HepG2 (cell line): ENCODE results near the gene SFT2D1. TPM values are rescaled to one million over a fixed set of nuclear protein-coding genes. Genes with fewer than 3 reads are reported as not detected.

Experiments used
- ATF1 ChIP-seq: IDR thresholded peaks from 2 replicates; pipeline ENCODE4 v1.6.1; 2016; ENCODE audit warnings: mild to moderate bottlenecking, control low read depth
- DNMT1 ChIP-seq: sonication (generic); formaldehyde crosslinking; IDR thresholded peaks from 2 replicates; pipeline ENCODE4 v1.5.1; 2020; ENCODE audit warnings: mild to moderate bottlenecking, missing genetic modification reagents
- ELF3 ChIP-seq: IDR thresholded peaks from 2 replicates; pipeline ENCODE4 v1.6.1; 2016; ENCODE audit warnings: missing genetic modification reagents, missing compliant biosample characterization
- ETV5 ChIP-seq: IDR thresholded peaks from 2 replicates; pipeline ENCODE4 v1.6.1; 2018; ENCODE audit warnings: missing biosample characterization, missing genetic modification reagents, inconsistent platforms, borderline replicate concordance
- GTF2F1 ChIP-seq: fragments of 150-350 bp; IDR thresholded peaks from 2 replicates; pipeline ENCODE4 v1.6.1; 2014; ENCODE audit warnings: low read length
- HNF1A ChIP-seq, 2 experiments: sonication (generic) in 1 of 2; formaldehyde crosslinking in 1 of 2; IDR thresholded peaks; 2 replicates each; pipeline versions ENCODE4 v1.4.0 to v1.6.1; 2016 to 2020; ENCODE audit warnings: borderline replicate concordance in 1 of 2, low read depth in 1 of 2, mild to moderate bottlenecking in 1 of 2, missing genetic modification reagents in 1 of 2
- JDP2 ChIP-seq: sonication (generic); formaldehyde crosslinking; IDR thresholded peaks from 2 replicates; pipeline ENCODE4 v1.8.1; 2022; ENCODE audit warnings: missing genetic modification reagents, borderline replicate concordance
- MEF2D ChIP-seq: sonication (generic); formaldehyde crosslinking; IDR thresholded peaks from 2 replicates; pipeline ENCODE4 v1.5.1; 2020; ENCODE audit warnings: mild to moderate bottlenecking, missing genetic modification reagents
- MNT ChIP-seq: fragments of 450-650 bp; IDR thresholded peaks from 2 replicates; pipeline ENCODE4 v1.6.1; 2016
- NBN ChIP-seq: fragments of 450-650 bp; conservative IDR thresholded peaks from 2 replicates; pipeline ENCODE4 v1.6.1; 2017
- NONO ChIP-seq, 2 experiments: fragments of 450-650 bp in 1 of 2; sonication (generic) in 1 of 2; formaldehyde crosslinking in 1 of 2; IDR thresholded peaks in 1 of 2; conservative IDR thresholded peaks in 1 of 2; 2 replicates each; pipeline versions ENCODE4 v1.6.1 to v1.8.0; 2017 to 2022; ENCODE audit warnings: mild to moderate bottlenecking in 1 of 2, missing genetic modification reagents in 1 of 2, moderate library complexity in 1 of 2
- PCBP2 ChIP-seq: fragments of 200-400 bp; formaldehyde crosslinking; optimal IDR thresholded peaks from 2 replicates; pipeline ENCODE3; 2018; ENCODE audit warnings: low read length, low read depth; ENCODE audit not compliant: poor library complexity, severe bottlenecking
- PRPF4 ChIP-seq: fragments of 200-400 bp; formaldehyde crosslinking; IDR thresholded peaks from 2 replicates; pipeline ENCODE4 v1.6.1; 2016; ENCODE audit warnings: low read length, low read depth; ENCODE audit not compliant: poor library complexity, severe bottlenecking
- SMC3 ChIP-seq: IDR thresholded peaks from 2 replicates; pipeline ENCODE4 v1.6.1; 2011; ENCODE audit warnings: low read length, improper control_type of control experiment
- TBP ChIP-seq: sonication (generic); formaldehyde crosslinking; IDR thresholded peaks from 2 replicates; pipeline ENCODE4 v1.5.0; 2020; ENCODE audit warnings: missing genetic modification reagents
- ZKSCAN1 ChIP-seq: fragments of 150-350 bp; IDR thresholded peaks from 2 replicates; pipeline ENCODE4 v1.6.1; 2014; ENCODE audit warnings: low read length
- ZNF17 ChIP-seq: sonication (generic); formaldehyde crosslinking; IDR thresholded peaks from 2 replicates; pipeline ENCODE4 v1.5.0; 2020; ENCODE audit warnings: mild to moderate bottlenecking, missing genetic modification reagents
- ZNF557 ChIP-seq: sonication (generic); formaldehyde crosslinking; IDR thresholded peaks from 2 replicates; pipeline ENCODE4 v1.4.0; 2020; ENCODE audit warnings: missing genetic modification reagents
- ZNF572 ChIP-seq: sonication (generic); formaldehyde crosslinking; IDR thresholded peaks from 2 replicates; pipeline ENCODE4 v1.5.1; 2020; ENCODE audit warnings: mild to moderate bottlenecking, missing genetic modification reagents
- polyA plus RNA-seq, 8 experiments: library from polyadenylated mRNA; depleted of rRNA in 3 of 8; stranded (reverse) in 7 of 8; unstranded in 1 of 8; fragments of >200 nt; fragmentation: Illumina TruSeq in 4 of 8; extraction: Trizol in 4 of 8; gene quantifications; 2 replicates each; pipeline versions ENCODE4 v1.2.1 to v1.2.3, GENCODE V29; 2011 to 2016; ENCODE audit warnings: low read depth in 4 of 8, missing spikeins in 1 of 8, mixed read lengths in 1 of 8; ENCODE audit not compliant: insufficient read depth in 1 of 8
- total RNA-seq, 5 experiments: library from RNA; depleted of rRNA; stranded (reverse); fragments of >200 nt; fragmentation: Illumina TruSeq; extraction: Trizol; gene quantifications; 2 replicates each; pipeline ENCODE4 v1.2.3, GENCODE V29; 2016; ENCODE audit warnings: low read depth in 1 of 5
- TF ChIP-seq, protein P1 (sequence below): sonication (generic); formaldehyde crosslinking; IDR thresholded peaks from 2 replicates; pipeline ENCODE4 v1.8.0; 2022; ENCODE audit warnings: missing genetic modification reagents, mild to moderate bottlenecking, borderline replicate concordance
- TF ChIP-seq, protein P2 (sequence below): sonication (generic); formaldehyde crosslinking; IDR thresholded peaks from 2 replicates; pipeline ENCODE4 v1.4.0; 2020; ENCODE audit warnings: low read depth, mild to moderate bottlenecking, missing genetic modification reagents

SFT2D1 gene
- total and polyA plus RNA-seq, 2 of the 13 experiments (the other 11 are each of a cell fraction or from before 2014, with no cell fraction given): 115 to 147 TPM

DNA sequence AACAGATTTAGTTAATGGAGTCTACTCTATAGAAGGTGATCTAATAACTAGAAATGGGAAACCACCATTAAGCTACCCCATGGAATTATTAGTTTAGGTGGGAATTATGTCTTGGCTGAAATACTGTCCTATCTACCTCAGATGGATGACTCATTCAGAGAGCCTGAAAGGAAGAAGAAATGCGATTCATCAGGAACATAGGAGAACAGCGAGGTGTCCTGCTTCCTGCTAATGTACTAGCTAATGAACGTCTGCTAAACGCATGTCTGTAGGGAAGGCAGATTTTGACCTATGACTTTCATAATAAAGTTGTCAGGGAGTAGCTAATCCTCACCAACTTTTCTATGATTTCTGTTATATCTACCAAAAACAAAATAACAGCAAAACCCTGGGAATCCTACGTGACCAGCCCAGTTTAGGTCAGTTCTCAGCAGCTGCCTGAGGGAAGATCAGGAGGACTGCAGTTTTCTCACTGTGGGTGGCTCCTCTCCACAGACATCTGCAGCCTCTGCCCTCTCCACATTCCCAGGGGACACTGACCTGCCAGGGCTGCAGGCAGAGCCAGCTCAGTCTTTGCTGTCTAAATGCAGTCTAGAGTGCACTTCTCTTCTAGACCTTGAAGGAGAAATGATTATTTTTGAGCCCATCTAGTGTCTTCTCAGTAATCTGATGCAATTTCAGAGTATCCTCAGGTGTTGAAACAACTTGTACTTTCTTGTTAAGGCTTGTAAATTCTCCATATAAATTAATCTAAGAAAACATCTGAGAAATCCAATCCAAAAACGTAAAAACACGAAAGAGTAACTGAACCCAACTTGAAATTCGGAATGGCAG, 18.1 kb upstream of the SFT2D1 start (continued):
- no peak for TF ChIP-seq PCBP2
- no peak for TF ChIP-seq ATF1
- TF ChIP-seq HNF1A (IDR thresholded peaks at IDR 0.05; ENCODE audit: low read depth): no peak
- no peak for TF ChIP-seq HNF1A (CRISPR knock-in tag; IDR thresholded peaks at IDR 0.05; ENCODE audit: borderline replicate concordance)
- no peak for TF ChIP-seq MEF2D (CRISPR knock-in tag)
- no peak for TF ChIP-seq ZNF572 (CRISPR knock-in tag)
- no peak for TF ChIP-seq SMC3
- TF ChIP-seq DNMT1 (CRISPR knock-in tag): no peak
- TF ChIP-seq, protein P1, sequence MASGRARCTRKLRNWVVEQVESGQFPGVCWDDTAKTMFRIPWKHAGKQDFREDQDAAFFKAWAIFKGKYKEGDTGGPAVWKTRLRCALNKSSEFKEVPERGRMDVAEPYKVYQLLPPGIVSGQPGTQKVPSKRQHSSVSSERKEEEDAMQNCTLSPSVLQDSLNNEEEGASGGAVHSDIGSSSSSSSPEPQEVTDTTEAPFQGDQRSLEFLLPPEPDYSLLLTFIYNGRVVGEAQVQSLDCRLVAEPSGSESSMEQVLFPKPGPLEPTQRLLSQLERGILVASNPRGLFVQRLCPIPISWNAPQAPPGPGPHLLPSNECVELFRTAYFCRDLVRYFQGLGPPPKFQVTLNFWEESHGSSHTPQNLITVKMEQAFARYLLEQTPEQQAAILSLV (CRISPR knock-in tag): no peak
- no peak for TF ChIP-seq ZKSCAN1
- TF ChIP-seq, protein P2, sequence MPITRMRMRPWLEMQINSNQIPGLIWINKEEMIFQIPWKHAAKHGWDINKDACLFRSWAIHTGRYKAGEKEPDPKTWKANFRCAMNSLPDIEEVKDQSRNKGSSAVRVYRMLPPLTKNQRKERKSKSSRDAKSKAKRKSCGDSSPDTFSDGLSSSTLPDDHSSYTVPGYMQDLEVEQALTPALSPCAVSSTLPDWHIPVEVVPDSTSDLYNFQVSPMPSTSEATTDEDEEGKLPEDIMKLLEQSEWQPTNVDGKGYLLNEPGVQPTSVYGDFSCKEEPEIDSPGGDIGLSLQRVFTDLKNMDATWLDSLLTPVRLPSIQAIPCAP: no peak
- no peak for TF ChIP-seq NONO (IDR thresholded peaks at IDR 0.05)
- TF ChIP-seq NONO (CRISPR knock-in tag; conservative IDR thresholded peaks at IDR 0.05): no peak
- no peak for TF ChIP-seq MNT
- no peak for TF ChIP-seq ZNF557
- 0 out of 2 replicates have a peak, but pooled peaks have one; percentile 4 for TF ChIP-seq GTF2F1
- no peak for TF ChIP-seq ETV5 (CRISPR knock-in tag)
- TF ChIP-seq ELF3 (CRISPR knock-in tag): peak; percentile 67
- TF ChIP-seq PRPF4: no peak
- TF ChIP-seq NBN: no peak
- TF ChIP-seq ZNF17: peak; percentile 34; the same call in 1 of the 2 replicates
- TF ChIP-seq JDP2 (CRISPR knock-in tag): no peak
- no peak for TF ChIP-seq TBP (CRISPR knock-in tag)
